Measurements from ENCODE around the gene TMEM33. TPM values are rescaled to one million over a fixed set of nuclear protein-coding genes. Genes with fewer than 3 reads are reported as not detected.

Gene TMEM33
- total RNA-seq, 4 donors from 2014 or later, result 46.3 to 58.3 (median 55.1) TPM

GRCh38 chr4:41939016-41939626 is 3.9 kb downstream of the TMEM33 start:
- Histone ChIP-seq H3K4me3 (no peak overlapping the region), H3K9me3 (no peaks in the 10 kb centered on the region), H3K27me3 (no peaks in the 10 kb centered on the region), H3K36me3 (peaks cover 16% of the 10 kb centered on the region), H3K27ac (peak overlapping the region; percentile 51), H3K4me1 (peaks cover 50% of the 10 kb centered on the region)
- TF ChIP-seq POLR2A (IDR thresholded peaks at IDR 0.05) (no peak), EP300 (IDR thresholded peaks at IDR 0.05) (no peak), CTCF (IDR thresholded peaks at IDR 0.05) (no peak), POLR2AphosphoS5 (IDR thresholded peaks at IDR 0.05) (no peak)
- 56% methylated on average over 3 of the region's 3 CpGs for WGBS
- DNase-seq (ENCODE audit: low spot score in 2 of 2), result no peak

GRCh38 chr4:41940834-41941233 is 5.6 kb downstream of the TMEM33 start:
- TF ChIP-seq POLR2AphosphoS5 (IDR thresholded peaks at IDR 0.05) (no peak), CTCF (IDR thresholded peaks at IDR 0.05) (no peak), EP300 (IDR thresholded peaks at IDR 0.05) (no peak), POLR2A (IDR thresholded peaks at IDR 0.05) (no peak)
- H3K9me3 ChIP-seq, result no peaks in the 10 kb centered on the region
- no peak overlapping the region for H3K4me3 ChIP-seq
- no peak for DNase-seq (ENCODE audit: low spot score in 2 of 2)
- H3K4me1 ChIP-seq, result peaks cover 39% of the 10 kb centered on the region
- peaks cover 27% of the 10 kb centered on the region for H3K36me3 ChIP-seq
- no peaks in the 10 kb centered on the region for H3K27me3 ChIP-seq
- no peak overlapping the region for H3K27ac ChIP-seq

GRCh38 chr4:41943506-41943905 is 8.3 kb downstream of the TMEM33 start:
- Histone ChIP-seq H3K36me3 (peaks cover 36% of the 10 kb centered on the region), H3K27ac (no peak overlapping the region), H3K27me3 (no peaks in the 10 kb centered on the region), H3K4me1 (peaks cover 12% of the 10 kb centered on the region), H3K9me3 (no peaks in the 10 kb centered on the region), H3K4me3 (no peak overlapping the region)
- no peak for TF ChIP-seq POLR2A (IDR thresholded peaks at IDR 0.05)
- TF ChIP-seq EP300 (IDR thresholded peaks at IDR 0.05), result no peak
- TF ChIP-seq CTCF (IDR thresholded peaks at IDR 0.05), result no peak
- TF ChIP-seq POLR2AphosphoS5 (IDR thresholded peaks at IDR 0.05), result no peak
- WGBS, result 92% methylated on average over 2 of the region's 2 CpGs
- DNase-seq (ENCODE audit: low spot score in 2 of 2), result no peak

GRCh38 chr4:41944089-41944488 is 8.9 kb downstream of the TMEM33 start:
- peaks cover 8% of the 10 kb centered on the region for H3K4me1 ChIP-seq
- H3K27me3 ChIP-seq, result no peaks in the 10 kb centered on the region
- H3K27ac ChIP-seq, result no peak overlapping the region
- peaks cover 36% of the 10 kb centered on the region for H3K36me3 ChIP-seq
- no peak for DNase-seq (ENCODE audit: low spot score in 2 of 2)
- no peaks in the 10 kb centered on the region for H3K9me3 ChIP-seq
- H3K4me3 ChIP-seq, result no peak overlapping the region
- TF ChIP-seq POLR2AphosphoS5 (IDR thresholded peaks at IDR 0.05) (no peak), EP300 (IDR thresholded peaks at IDR 0.05) (no peak), CTCF (IDR thresholded peaks at IDR 0.05) (no peak), POLR2A (IDR thresholded peaks at IDR 0.05) (no peak)

GRCh38 chr4:41949531-41949930 is 14.3 kb downstream of the TMEM33 start:
- no peaks in the 10 kb centered on the region for H3K4me1 ChIP-seq
- peaks cover 58% of the 10 kb centered on the region for H3K36me3 ChIP-seq
- H3K27ac ChIP-seq, result no peak overlapping the region
- WGBS, result 78% methylated on average over 3 of the region's 3 CpGs
- TF ChIP-seq EP300 (IDR thresholded peaks at IDR 0.05) (no peak), POLR2A (IDR thresholded peaks at IDR 0.05) (no peak), POLR2AphosphoS5 (IDR thresholded peaks at IDR 0.05) (no peak), CTCF (IDR thresholded peaks at IDR 0.05) (no peak)
- DNase-seq (ENCODE audit: low spot score in 2 of 2), result no peak
- no peaks in the 10 kb centered on the region for H3K9me3 ChIP-seq
- H3K27me3 ChIP-seq, result no peaks in the 10 kb centered on the region
- no peak overlapping the region for H3K4me3 ChIP-seq
